Measurements from ENCODE around the gene AGO3.

Gene AGO3

DNA sequence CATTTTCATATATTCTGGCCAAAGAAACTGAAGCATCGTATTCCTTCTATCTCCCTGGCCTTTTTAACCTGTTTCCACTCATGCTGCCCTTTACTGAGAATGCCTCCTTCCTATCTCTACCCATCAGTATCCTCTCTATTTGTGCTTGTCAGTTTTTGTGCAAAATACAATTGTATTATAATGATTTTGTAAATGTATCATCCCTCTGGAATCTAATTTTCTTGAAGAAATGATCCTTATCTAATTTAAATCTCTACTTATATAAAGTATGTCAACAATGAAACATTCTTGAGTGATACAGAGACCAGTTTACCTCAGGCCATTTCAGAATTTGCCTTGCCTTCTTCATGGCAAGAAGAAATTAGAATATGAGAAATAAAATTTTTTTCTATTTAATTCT lies 93.9 kb downstream of the AGO3 start:
- CTCF ChIA-PET, result no interaction called here
- TF ChIP-seq SUZ12 (IDR thresholded peaks at IDR 0.05), result no peak
- TF ChIP-seq ARNT (IDR thresholded peaks at IDR 0.05), result no peak
- TF ChIP-seq TARDBP (IDR thresholded peaks at IDR 0.05), result no peak
- no peak for TF ChIP-seq ZNF384 (IDR thresholded peaks at IDR 0.05)
- POLR2A ChIA-PET, result no interaction called here
- no peak for DNase-seq (ENCODE audit: extremely low spot score)

DNA sequence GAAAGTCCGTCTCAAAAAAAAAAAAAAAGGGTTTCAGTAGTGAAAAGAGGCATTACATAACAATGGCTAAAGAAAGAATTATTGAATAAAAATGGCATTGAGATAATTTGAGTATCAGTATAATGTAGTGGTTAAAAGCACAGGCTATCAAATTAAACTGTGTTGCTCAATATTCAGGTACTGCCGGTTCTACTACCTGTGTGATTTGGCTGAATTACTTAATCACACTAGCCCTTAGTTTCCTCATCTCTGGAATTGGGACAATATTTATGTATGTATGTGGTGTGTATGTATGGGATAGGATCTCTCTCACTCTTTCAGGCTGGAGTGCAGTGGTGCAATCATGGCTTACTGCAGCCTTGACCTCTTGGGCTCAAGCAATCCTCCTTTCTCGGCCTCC lies 96.9 kb downstream of the AGO3 start:
- DNase-seq (ENCODE audit: extremely low spot score), result no peak
- ChIA-PET POLR2A (no interaction called here), CTCF (no interaction called here)
- TF ChIP-seq FOXA1 (IDR thresholded peaks at IDR 0.05) (no peak), ELF4 (IDR thresholded peaks at IDR 0.05) (no peak), SUZ12 (IDR thresholded peaks at IDR 0.05) (no peak), LEF1 (IDR thresholded peaks at IDR 0.05; ENCODE audit: borderline replicate concordance) (no peak)

DNA sequence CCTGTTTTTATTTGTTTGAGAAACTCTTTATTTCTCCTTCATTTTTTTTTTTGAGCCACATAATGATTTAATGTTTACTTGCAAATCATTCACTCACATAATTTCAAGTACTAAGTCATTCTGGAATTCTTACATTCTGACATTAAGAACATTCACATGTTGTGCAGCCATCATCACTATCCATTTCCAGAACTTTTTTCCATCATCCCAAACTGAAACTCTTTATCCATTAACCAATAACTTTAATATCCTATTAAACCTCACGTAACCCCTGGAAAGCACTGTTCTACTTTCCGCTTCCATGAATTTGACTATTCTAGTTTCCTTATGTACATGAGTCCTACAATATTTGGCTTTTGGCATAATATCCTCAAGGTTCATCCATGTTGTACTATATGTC lies 100.5 kb downstream of the AGO3 start:
- CTCF ChIA-PET, result no interaction called here
- TF ChIP-seq L3MBTL2 (conservative IDR thresholded peaks at IDR 0.05) (no peak), BHLHE40 (IDR thresholded peaks at IDR 0.05; ENCODE audit: borderline replicate concordance) (no peak), LEF1 (IDR thresholded peaks at IDR 0.05; ENCODE audit: borderline replicate concordance) (no peak), SUZ12 (IDR thresholded peaks at IDR 0.05) (no peak), CTBP1 (IDR thresholded peaks at IDR 0.05; ENCODE audit: borderline replicate concordance) (no peak), TARDBP (IDR thresholded peaks at IDR 0.05) (no peak), FOXA1 (IDR thresholded peaks at IDR 0.05) (no peak), SP1 (IDR thresholded peaks at IDR 0.05) (no peak), FOXK2 (IDR thresholded peaks at IDR 0.05) (no peak), ARNT (IDR thresholded peaks at IDR 0.05) (no peak), FOXM1 (IDR thresholded peaks at IDR 0.05; ENCODE audit: borderline replicate concordance) (no peak), HDGF (IDR thresholded peaks at IDR 0.05; ENCODE audit: borderline replicate concordance) (no peak), ZNF384 (IDR thresholded peaks at IDR 0.05) (no peak)
- TF ChIP-seq, protein P1, sequence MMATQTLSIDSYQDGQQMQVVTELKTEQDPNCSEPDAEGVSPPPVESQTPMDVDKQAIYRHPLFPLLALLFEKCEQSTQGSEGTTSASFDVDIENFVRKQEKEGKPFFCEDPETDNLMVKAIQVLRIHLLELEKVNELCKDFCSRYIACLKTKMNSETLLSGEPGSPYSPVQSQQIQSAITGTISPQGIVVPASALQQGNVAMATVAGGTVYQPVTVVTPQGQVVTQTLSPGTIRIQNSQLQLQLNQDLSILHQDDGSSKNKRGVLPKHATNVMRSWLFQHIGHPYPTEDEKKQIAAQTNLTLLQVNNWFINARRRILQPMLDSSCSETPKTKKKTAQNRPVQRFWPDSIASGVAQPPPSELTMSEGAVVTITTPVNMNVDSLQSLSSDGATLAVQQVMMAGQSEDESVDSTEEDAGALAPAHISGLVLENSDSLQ (IDR thresholded peaks at IDR 0.05), result no peak
- POLR2A ChIA-PET, result no interaction called here
- DNase-seq (ENCODE audit: extremely low spot score), result no peak

DNA sequence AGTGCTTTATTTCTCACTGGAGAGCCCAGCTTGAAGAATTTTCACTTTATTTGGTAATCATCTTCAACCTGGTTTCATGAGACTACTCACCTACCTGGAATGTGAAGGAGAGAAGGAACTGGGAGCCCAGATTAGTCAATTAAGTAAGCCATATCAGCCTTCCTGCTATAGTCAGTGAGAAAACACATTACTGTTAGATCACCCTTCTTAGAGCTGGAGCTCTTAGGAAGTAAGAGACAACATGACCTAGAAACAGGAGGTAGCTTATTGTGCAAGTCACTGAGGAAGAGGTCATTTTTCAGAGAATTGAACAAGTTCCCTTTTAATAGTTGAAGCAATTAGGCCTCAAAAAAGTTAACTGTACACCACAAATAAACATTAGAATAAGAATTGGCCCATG lies 103.8 kb downstream of the AGO3 start:
- DNase-seq (ENCODE audit: extremely low spot score), result no peak
- TF ChIP-seq CTBP1 (IDR thresholded peaks at IDR 0.05; ENCODE audit: borderline replicate concordance) (no peak), L3MBTL2 (conservative IDR thresholded peaks at IDR 0.05) (no peak), HDGF (IDR thresholded peaks at IDR 0.05; ENCODE audit: borderline replicate concordance) (no peak), ELF4 (IDR thresholded peaks at IDR 0.05) (no peak), NFRKB (IDR thresholded peaks at IDR 0.05) (no peak), TARDBP (IDR thresholded peaks at IDR 0.05) (no peak), FOXA1 (IDR thresholded peaks at IDR 0.05) (no peak), SP1 (IDR thresholded peaks at IDR 0.05) (no peak), FOXM1 (IDR thresholded peaks at IDR 0.05; ENCODE audit: borderline replicate concordance) (no peak), LEF1 (IDR thresholded peaks at IDR 0.05; ENCODE audit: borderline replicate concordance) (no peak), BHLHE40 (IDR thresholded peaks at IDR 0.05; ENCODE audit: borderline replicate concordance) (no peak), ARNT (IDR thresholded peaks at IDR 0.05) (no peak), SUZ12 (IDR thresholded peaks at IDR 0.05) (no peak), ZNF384 (IDR thresholded peaks at IDR 0.05) (no peak), FOXK2 (IDR thresholded peaks at IDR 0.05) (no peak)
- TF ChIP-seq, protein P1 (IDR thresholded peaks at IDR 0.05), result no peak
- CTCF ChIA-PET, result interaction anchor here (0.8 kb wide), 1 partner anchor 53 kb away, joined by 3 read pairs; no protein-coding TSS in a partner anchor
- POLR2A ChIA-PET, result no interaction called here

DNA sequence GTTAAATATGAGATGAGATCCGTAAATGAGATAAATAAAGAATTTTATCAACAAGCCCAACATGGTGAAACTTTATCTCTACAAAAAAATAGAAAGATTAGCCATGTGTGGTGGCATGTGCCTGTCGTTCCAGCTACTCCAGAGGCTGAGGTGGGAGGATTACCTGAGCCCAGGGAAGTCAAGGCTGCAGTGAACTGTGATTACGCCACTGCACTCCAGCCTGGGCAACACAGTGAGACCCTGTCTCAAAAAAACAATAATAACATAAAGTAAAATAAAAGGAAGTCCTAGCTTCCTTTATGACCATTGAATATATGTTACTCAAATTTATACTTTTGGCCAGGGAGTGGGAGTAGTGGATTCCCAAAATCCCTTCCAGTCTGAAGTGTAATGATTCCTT lies 104.2 kb downstream of the AGO3 start:
- CTCF ChIA-PET, result no interaction called here

DNA sequence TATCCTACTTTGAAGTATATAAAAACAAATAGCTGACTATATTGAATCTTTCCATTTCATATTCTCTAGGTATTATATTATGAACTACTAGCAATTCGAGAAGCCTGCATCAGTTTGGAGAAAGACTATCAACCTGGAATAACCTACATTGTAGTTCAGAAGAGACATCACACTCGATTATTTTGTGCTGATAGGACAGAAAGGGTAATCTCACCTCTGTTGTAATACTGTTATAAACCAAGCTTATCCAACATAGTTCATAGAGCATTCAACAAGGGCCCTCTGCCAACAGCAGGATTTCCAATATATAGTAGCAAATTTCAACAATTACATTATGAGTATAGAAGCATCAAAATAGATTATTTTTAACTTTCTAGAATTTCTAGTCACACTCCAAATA lies 109.3 kb downstream of the AGO3 start:
- ChIA-PET CTCF (no interaction called here), POLR2A (no interaction called here)
- DNase-seq (ENCODE audit: extremely low spot score), result no peak
- no peak for TF ChIP-seq SP1 (IDR thresholded peaks at IDR 0.05)
- TF ChIP-seq NFRKB (IDR thresholded peaks at IDR 0.05), result no peak
- TF ChIP-seq FOXM1 (IDR thresholded peaks at IDR 0.05; ENCODE audit: borderline replicate concordance), result no peak
- no peak for TF ChIP-seq FOXA1 (IDR thresholded peaks at IDR 0.05)
- TF ChIP-seq TARDBP (IDR thresholded peaks at IDR 0.05), result no peak
- no peak for TF ChIP-seq SUZ12 (IDR thresholded peaks at IDR 0.05)
- no peak for TF ChIP-seq HDGF (IDR thresholded peaks at IDR 0.05; ENCODE audit: borderline replicate concordance)
- no peak for TF ChIP-seq FOXK2 (IDR thresholded peaks at IDR 0.05)
- TF ChIP-seq BHLHE40 (IDR thresholded peaks at IDR 0.05; ENCODE audit: borderline replicate concordance), result no peak
- TF ChIP-seq, protein P1 (IDR thresholded peaks at IDR 0.05), result no peak
- no peak for TF ChIP-seq LEF1 (IDR thresholded peaks at IDR 0.05; ENCODE audit: borderline replicate concordance)
- no peak for TF ChIP-seq ELF4 (IDR thresholded peaks at IDR 0.05)
- no peak for TF ChIP-seq ARNT (IDR thresholded peaks at IDR 0.05)
- TF ChIP-seq CTBP1 (IDR thresholded peaks at IDR 0.05; ENCODE audit: borderline replicate concordance), result no peak
- no peak for TF ChIP-seq L3MBTL2 (conservative IDR thresholded peaks at IDR 0.05)
- TF ChIP-seq ZNF384 (IDR thresholded peaks at IDR 0.05), result no peak

More for the DNA sequence above, 104.2 kb downstream of the AGO3 start:
- DNase-seq (ENCODE audit: extremely low spot score), result no peak
- TF ChIP-seq L3MBTL2 (conservative IDR thresholded peaks at IDR 0.05) (no peak), SUZ12 (IDR thresholded peaks at IDR 0.05) (no peak), ARNT (IDR thresholded peaks at IDR 0.05) (no peak), SP1 (IDR thresholded peaks at IDR 0.05) (no peak), FOXK2 (IDR thresholded peaks at IDR 0.05) (no peak), CTBP1 (IDR thresholded peaks at IDR 0.05; ENCODE audit: borderline replicate concordance) (no peak), BHLHE40 (IDR thresholded peaks at IDR 0.05; ENCODE audit: borderline replicate concordance) (no peak), ELF4 (IDR thresholded peaks at IDR 0.05) (no peak), ZNF384 (IDR thresholded peaks at IDR 0.05) (no peak), FOXM1 (IDR thresholded peaks at IDR 0.05; ENCODE audit: borderline replicate concordance) (no peak), NFRKB (IDR thresholded peaks at IDR 0.05) (no peak)
- TF ChIP-seq, protein P1 (IDR thresholded peaks at IDR 0.05), result no peak
- POLR2A ChIA-PET, result no interaction called here
